DMS153 (cell line): ENCODE results near the gene ANKRD28.
"Not testable (repeated sequence)": the region's sequence is repeated elsewhere in the genome, so short reads cannot be mapped to it uniquely, and the experiment has no call there.

Experiments used
- DNase-seq: peaks from one replicate; lab custom pipeline; 2025; lab: John Stamatoyannopoulos, UW

ANKRD28 gene

GRCh38 chr3:15771444-15771843 lies 26.3 kb downstream of the ANKRD28 start:
- DNase-seq, result no peak

- no peak for DNase-seq
These were observed 28.4 kb downstream of the ANKRD28 start for GRCh38 chr3:15769256-15769915.

- DNase-seq, result no peak
These were observed 29.1 kb downstream of the ANKRD28 start for GRCh38 chr3:15768421-15769255.

GRCh38 chr3:15766406-15766805 lies 31.4 kb downstream of the ANKRD28 start:
- no peak for DNase-seq

- DNase-seq, result no peak
These were observed 39.5 kb downstream of the ANKRD28 start for GRCh38 chr3:15758295-15758694.

GRCh38 chr3:15757824-15758223 lies 40.0 kb downstream of the ANKRD28 start:
- no peak for DNase-seq

GRCh38 chr3:15756505-15756904 lies 41.3 kb downstream of the ANKRD28 start:
- no peak for DNase-seq

- no peak for DNase-seq
These were observed 42.0 kb downstream of the ANKRD28 start for GRCh38 chr3:15755780-15756179.

GRCh38 chr3:15755181-15755580 lies 42.6 kb downstream of the ANKRD28 start:
- no peak for DNase-seq

GRCh38 chr3:15754047-15754446 lies 43.7 kb downstream of the ANKRD28 start:
- no peak for DNase-seq

- DNase-seq, result no peak
These were observed 44.6 kb downstream of the ANKRD28 start for GRCh38 chr3:15753056-15753710.

GRCh38 chr3:15750879-15751278 lies 46.9 kb downstream of the ANKRD28 start:
- no peak for DNase-seq

GRCh38 chr3:15750143-15750542 lies 47.6 kb downstream of the ANKRD28 start:
- DNase-seq, result no peak

GRCh38 chr3:15745896-15746295 lies 51.9 kb downstream of the ANKRD28 start:
- not testable (repeated sequence) for DNase-seq

GRCh38 chr3:15744176-15744575 lies 53.6 kb downstream of the ANKRD28 start:
- no peak for DNase-seq

- no peak for DNase-seq
These were observed 54.2 kb downstream of the ANKRD28 start for GRCh38 chr3:15743587-15744009.

GRCh38 chr3:15742236-15742635 lies 55.5 kb downstream of the ANKRD28 start:
- DNase-seq, result not testable (repeated sequence)

- DNase-seq, result not testable (repeated sequence)
These were observed 59.2 kb downstream of the ANKRD28 start for GRCh38 chr3:15738616-15739005.

GRCh38 chr3:15731024-15731423 lies 66.8 kb downstream of the ANKRD28 start:
- no peak for DNase-seq

- DNase-seq, result no peak
These were observed 69.0 kb downstream of the ANKRD28 start for GRCh38 chr3:15728766-15729165.

- no peak for DNase-seq
These were observed 70.9 kb downstream of the ANKRD28 start for GRCh38 chr3:15726881-15727280.

GRCh38 chr3:15726043-15726442 lies 71.7 kb downstream of the ANKRD28 start:
- DNase-seq, result no peak

GRCh38 chr3:15724446-15724845 lies 73.3 kb downstream of the ANKRD28 start:
- no peak for DNase-seq
